Nephron (organoid): Measurements from ENCODE around the gene TMEM247.

Source experiments
- H3K27ac Mint-ChIP-seq, 3 experiments: 2 replicates each; pipeline ENCODE4 v1.8.0; 2020; ENCODE audit warnings: mixed read lengths in 3 of 3, mild to moderate bottlenecking in 2 of 3, moderate library complexity in 1 of 3
- H3K27me3 Mint-ChIP-seq: 2 replicates; pipeline ENCODE4 v1.8.0; 2021; ENCODE audit warnings: low read depth, mild to moderate bottlenecking, moderate library complexity, mixed read lengths
- H3K36me3 Mint-ChIP-seq: 2 replicates; pipeline ENCODE4 v1.8.0; 2020; ENCODE audit warnings: low read depth, mixed read lengths
- H3K4me1 Mint-ChIP-seq: 2 replicates; pipeline ENCODE4 v1.8.0; 2020; ENCODE audit warnings: mixed read lengths
- H3K4me3 Mint-ChIP-seq, 3 experiments: 2 replicates each; pipeline ENCODE4 v1.8.0; 2020; ENCODE audit warnings: mild to moderate bottlenecking in 3 of 3, mixed read lengths in 3 of 3, moderate library complexity in 2 of 3
- H3K9me3 Mint-ChIP-seq: 2 replicates; pipeline ENCODE4 v1.8.0; 2020; ENCODE audit warnings: mixed read lengths
- TF ChIP-seq, protein P1 (sequence below), 3 experiments: fragments of 200-600 bp; sonication (generic); IDR thresholded peaks; one replicate each; pipeline ENCODE4 v1.5.0; 2021; ENCODE audit warnings: antibody characterized with exemption in 3 of 3; ENCODE audit not compliant: unreplicated experiment in 3 of 3

Gene TMEM247

DNA sequence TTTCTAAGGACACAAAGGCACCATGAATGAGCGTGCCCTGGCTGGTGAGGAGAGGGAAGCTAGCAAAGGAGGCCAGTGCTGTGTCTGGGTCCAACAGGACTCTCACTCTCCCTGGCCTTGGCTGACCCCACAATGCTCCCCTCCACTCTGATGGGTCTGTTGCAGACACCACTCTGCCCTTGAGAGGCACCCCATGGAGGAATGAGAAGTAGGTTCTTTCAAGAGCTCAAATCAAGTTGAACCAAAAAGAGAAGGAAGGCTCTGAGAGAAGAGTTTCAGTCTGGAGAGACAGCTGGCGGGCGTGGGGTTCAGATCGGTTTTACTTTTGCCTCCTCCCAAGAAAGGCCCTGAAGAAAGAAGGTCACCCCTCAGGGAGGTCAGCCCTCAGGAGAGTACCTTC lies 18.4 kb downstream of the TMEM247 start:
- TF ChIP-seq, protein P1, sequence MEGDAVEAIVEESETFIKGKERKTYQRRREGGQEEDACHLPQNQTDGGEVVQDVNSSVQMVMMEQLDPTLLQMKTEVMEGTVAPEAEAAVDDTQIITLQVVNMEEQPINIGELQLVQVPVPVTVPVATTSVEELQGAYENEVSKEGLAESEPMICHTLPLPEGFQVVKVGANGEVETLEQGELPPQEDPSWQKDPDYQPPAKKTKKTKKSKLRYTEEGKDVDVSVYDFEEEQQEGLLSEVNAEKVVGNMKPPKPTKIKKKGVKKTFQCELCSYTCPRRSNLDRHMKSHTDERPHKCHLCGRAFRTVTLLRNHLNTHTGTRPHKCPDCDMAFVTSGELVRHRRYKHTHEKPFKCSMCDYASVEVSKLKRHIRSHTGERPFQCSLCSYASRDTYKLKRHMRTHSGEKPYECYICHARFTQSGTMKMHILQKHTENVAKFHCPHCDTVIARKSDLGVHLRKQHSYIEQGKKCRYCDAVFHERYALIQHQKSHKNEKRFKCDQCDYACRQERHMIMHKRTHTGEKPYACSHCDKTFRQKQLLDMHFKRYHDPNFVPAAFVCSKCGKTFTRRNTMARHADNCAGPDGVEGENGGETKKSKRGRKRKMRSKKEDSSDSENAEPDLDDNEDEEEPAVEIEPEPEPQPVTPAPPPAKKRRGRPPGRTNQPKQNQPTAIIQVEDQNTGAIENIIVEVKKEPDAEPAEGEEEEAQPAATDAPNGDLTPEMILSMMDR (IDR thresholded peaks at IDR 0.05; ENCODE audit: unreplicated experiment in 3 of 3) = no peak

DNA sequence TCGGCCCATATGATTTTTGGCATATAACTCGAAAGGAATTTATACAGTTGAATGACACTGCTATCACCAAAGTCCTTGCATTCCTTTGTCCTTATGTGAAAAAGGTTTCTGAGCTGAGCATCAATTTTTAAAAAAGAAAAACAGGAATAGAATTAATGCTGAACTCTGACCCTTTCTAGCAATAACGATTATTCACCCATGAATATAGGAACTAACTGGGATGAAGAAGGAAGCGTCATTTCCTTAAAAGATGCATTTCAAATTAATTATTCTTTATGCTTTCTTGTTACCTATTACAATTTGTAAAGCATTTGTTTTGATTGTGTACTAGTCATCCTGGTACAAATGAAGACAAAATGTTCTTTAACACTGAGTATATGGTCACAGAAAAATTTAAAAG lies 19.3 kb downstream of the TMEM247 start:
- H3K9me3 Mint-ChIP-seq = no peaks in the 10 kb centered on the region
- TF ChIP-seq, protein P1 (IDR thresholded peaks at IDR 0.05; ENCODE audit: unreplicated experiment in 3 of 3) = no peak

More for the DNA sequence above, 18.4 kb downstream of the TMEM247 start:
- Mint-ChIP-seq H3K4me1 (peaks cover 13% of the 10 kb centered on the region), H3K4me3 (peak overlapping the region in 1 of 3 experiments; percentile 17), H3K27me3 (peaks cover 34% of the 10 kb centered on the region), H3K36me3 (no peaks in the 10 kb centered on the region), H3K27ac (no peak overlapping the region), H3K9me3 (no peaks in the 10 kb centered on the region)

DNA sequence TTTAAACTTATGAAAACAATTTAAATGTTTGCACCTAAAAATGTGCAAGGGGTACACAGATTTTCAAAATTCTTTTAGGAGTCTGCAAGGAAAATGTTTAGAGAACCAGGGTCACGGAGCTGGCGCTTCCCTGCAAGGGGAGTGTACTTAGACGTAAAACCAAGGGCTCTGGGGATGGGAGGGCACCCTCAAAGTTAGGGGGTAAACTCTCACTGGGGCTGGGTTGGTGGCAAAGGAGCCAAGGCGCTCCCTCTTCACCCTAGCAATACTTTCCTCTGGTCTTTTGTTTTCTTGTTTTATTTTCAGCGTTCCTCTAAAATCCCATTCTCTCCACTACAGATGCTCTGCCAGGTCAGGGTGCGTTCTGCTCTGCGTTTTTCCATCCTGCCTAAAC lies 20.0 kb downstream of the TMEM247 start:
- peaks cover 35% of the 10 kb centered on the region for H3K27me3 Mint-ChIP-seq
- H3K4me3 Mint-ChIP-seq = peak overlapping the region; percentile 89 to 94 (median 91)
- no peak overlapping the region for H3K27ac Mint-ChIP-seq
- no peaks in the 10 kb centered on the region for H3K9me3 Mint-ChIP-seq
- peaks cover 5% of the 10 kb centered on the region for H3K4me1 Mint-ChIP-seq
- TF ChIP-seq, protein P1 (IDR thresholded peaks at IDR 0.05; ENCODE audit: unreplicated experiment in 3 of 3) = no peak
- no peaks in the 10 kb centered on the region for H3K36me3 Mint-ChIP-seq

More for the DNA sequence above, 19.3 kb downstream of the TMEM247 start:
- no peaks in the 10 kb centered on the region for H3K36me3 Mint-ChIP-seq
- no peak overlapping the region for H3K27ac Mint-ChIP-seq
- H3K27me3 Mint-ChIP-seq = peaks cover 35% of the 10 kb centered on the region
- H3K4me1 Mint-ChIP-seq = peaks cover 8% of the 10 kb centered on the region
- peak overlapping the region; percentile 89 to 94 (median 91) for H3K4me3 Mint-ChIP-seq

DNA sequence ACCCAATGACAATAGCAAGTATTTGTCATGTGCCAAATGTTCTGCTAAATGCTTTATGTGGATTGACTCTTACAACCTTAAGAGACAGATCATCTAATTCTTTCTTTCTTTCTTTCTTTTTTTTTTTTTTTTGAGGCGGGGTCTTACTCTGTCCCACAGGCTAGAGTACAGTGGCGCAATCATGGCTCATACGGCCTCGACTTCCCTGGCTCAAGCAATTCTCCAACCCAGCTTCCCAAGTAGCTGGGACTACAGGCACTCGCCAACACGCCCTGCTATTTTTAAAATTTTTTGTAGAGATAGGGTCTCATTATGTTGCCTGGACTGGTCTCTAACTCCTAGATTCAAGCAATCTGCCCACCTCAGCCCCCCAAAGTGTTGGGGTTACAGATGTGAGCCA lies 21.4 kb downstream of the TMEM247 start:
- Mint-ChIP-seq H3K9me3 (no peaks in the 10 kb centered on the region), H3K4me1 (peaks cover 5% of the 10 kb centered on the region), H3K27ac (no peak overlapping the region), H3K4me3 (peak overlapping the region; percentile 15 to 38 (median 33)), H3K27me3 (peaks cover 37% of the 10 kb centered on the region), H3K36me3 (no peaks in the 10 kb centered on the region)
- TF ChIP-seq, protein P1 (IDR thresholded peaks at IDR 0.05; ENCODE audit: unreplicated experiment in 3 of 3) = no peak

DNA sequence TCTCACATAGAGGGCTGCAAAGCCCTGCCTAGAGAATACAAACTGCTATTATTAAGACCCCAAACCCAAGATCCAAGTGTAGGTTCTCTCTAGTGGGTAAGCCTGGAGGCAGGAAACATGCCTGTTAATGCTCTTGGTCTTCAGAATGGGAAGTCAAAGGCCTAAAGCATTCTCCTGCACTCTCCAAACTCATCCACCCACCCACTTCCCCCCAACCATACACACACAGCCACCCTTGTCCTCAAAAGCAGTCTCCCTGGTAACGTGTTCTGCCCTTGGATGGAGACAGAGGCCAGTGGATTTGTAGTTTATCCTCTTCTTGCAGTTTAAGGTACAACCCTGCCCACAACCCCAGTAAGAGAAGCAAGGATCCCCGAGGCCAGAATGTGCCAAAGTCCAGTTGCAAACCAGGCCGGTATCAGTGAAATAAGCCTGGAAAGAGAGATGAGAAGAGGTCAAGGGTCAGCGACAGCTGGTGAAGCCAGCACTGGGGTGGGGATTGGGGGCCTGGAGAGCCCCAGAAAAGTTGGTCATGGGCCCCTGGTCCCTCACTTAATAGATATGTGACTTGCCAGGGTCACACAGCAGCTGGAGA lies 23.0 kb downstream of the TMEM247 start:
- TF ChIP-seq, protein P1 (IDR thresholded peaks at IDR 0.05; ENCODE audit: unreplicated experiment in 3 of 3) = no peak
- Mint-ChIP-seq H3K4me1 (peaks cover 5% of the 10 kb centered on the region), H3K27ac (no peak overlapping the region), H3K9me3 (no peaks in the 10 kb centered on the region), H3K4me3 (peak overlapping the region in 1 of 3 experiments; percentile 50), H3K36me3 (no peaks in the 10 kb centered on the region), H3K27me3 (peaks cover 36% of the 10 kb centered on the region)

DNA sequence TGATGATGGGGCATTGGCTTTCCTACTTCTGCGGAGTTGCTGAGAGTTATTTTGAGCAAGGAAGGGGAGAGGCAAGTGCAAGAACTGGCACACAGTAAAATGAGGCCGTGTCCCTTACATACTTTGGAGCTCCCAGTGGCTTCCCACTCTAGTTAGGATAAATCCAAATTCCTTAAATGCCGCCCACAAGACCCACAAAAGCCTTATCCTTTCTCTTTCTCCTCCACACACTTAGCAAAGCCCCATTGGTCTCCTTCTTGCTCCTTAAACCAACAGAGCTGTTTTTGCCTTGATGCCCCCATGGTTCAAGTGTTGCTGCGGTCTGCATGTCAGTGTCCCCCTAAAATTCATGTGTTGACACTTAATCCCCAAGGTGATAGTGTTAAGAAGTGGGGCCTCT lies 24.3 kb downstream of the TMEM247 start:
- Mint-ChIP-seq H3K4me1 (peaks cover 5% of the 10 kb centered on the region), H3K36me3 (no peaks in the 10 kb centered on the region), H3K27ac (no peak overlapping the region), H3K4me3 (no peak overlapping the region), H3K27me3 (peaks cover 28% of the 10 kb centered on the region), H3K9me3 (no peaks in the 10 kb centered on the region)
- TF ChIP-seq, protein P1 (IDR thresholded peaks at IDR 0.05; ENCODE audit: unreplicated experiment in 3 of 3) = no peak
